SK-N-SH (cell line): ENCODE measurements around the gene UMOD.

Source experiments
- ELF1 ChIP-seq: IDR thresholded peaks from 2 replicates; pipeline ENCODE4 v1.4.0; 2012
- EP300 ChIP-seq, 2 experiments: IDR thresholded peaks; 2 replicates each; pipeline versions ENCODE4 v1.4.0 to v1.6.1; 2012; ENCODE audit warnings: borderline replicate concordance in 1 of 2, low read depth in 1 of 2, low read length in 1 of 2
- EZH2phosphoT487 ChIP-seq: fragments of 200-600 bp; sonication (generic); IDR thresholded peaks from 2 replicates; pipeline ENCODE4 v1.6.1; 2017; ENCODE audit warnings: low read depth, mixed run types, mild to moderate bottlenecking, antibody characterized with exemption, moderate library complexity, borderline replicate concordance
- FOXJ3 ChIP-seq: sonication (generic); formaldehyde crosslinking; IDR thresholded peaks from 2 replicates; pipeline ENCODE4 v1.5.1; 2020; ENCODE audit warnings: mild to moderate bottlenecking, missing genetic modification reagents
- FOXM1 ChIP-seq: IDR thresholded peaks from 2 replicates; pipeline ENCODE4 v1.4.0; 2012; ENCODE audit warnings: low read depth, mild to moderate bottlenecking
- GABPA ChIP-seq: IDR thresholded peaks from 2 replicates; pipeline ENCODE4 v1.4.0; 2012; ENCODE audit warnings: low read depth, mild to moderate bottlenecking
- POLR2AphosphoS5 ChIP-seq: IDR thresholded peaks from 2 replicates; pipeline ENCODE4 v1.6.1; 2012; ENCODE audit warnings: low read depth, low read length
- RCOR1 ChIP-seq: fragments of 150-350 bp; IDR thresholded peaks from 2 replicates; pipeline ENCODE4 v1.6.1; 2017; ENCODE audit warnings: antibody characterized with exemption, low read length
- TAF1 ChIP-seq: IDR thresholded peaks from 2 replicates; pipeline ENCODE4 v1.6.1; 2012; ENCODE audit warnings: low read depth, mild to moderate bottlenecking, low read length, moderate library complexity, borderline replicate concordance
- TF ChIP-seq, protein P1 (sequence below): fragments of 200-600 bp; sonication (generic); IDR thresholded peaks from 2 replicates; pipeline ENCODE4 v1.6.1; 2017; ENCODE audit warnings: antibody characterized with exemption, mild to moderate bottlenecking, moderate library complexity
- TF ChIP-seq, protein P2 (sequence below): IDR thresholded peaks from 2 replicates; pipeline ENCODE4 v1.4.0; 2012; ENCODE audit warnings: low read depth, borderline replicate concordance

DNA sequence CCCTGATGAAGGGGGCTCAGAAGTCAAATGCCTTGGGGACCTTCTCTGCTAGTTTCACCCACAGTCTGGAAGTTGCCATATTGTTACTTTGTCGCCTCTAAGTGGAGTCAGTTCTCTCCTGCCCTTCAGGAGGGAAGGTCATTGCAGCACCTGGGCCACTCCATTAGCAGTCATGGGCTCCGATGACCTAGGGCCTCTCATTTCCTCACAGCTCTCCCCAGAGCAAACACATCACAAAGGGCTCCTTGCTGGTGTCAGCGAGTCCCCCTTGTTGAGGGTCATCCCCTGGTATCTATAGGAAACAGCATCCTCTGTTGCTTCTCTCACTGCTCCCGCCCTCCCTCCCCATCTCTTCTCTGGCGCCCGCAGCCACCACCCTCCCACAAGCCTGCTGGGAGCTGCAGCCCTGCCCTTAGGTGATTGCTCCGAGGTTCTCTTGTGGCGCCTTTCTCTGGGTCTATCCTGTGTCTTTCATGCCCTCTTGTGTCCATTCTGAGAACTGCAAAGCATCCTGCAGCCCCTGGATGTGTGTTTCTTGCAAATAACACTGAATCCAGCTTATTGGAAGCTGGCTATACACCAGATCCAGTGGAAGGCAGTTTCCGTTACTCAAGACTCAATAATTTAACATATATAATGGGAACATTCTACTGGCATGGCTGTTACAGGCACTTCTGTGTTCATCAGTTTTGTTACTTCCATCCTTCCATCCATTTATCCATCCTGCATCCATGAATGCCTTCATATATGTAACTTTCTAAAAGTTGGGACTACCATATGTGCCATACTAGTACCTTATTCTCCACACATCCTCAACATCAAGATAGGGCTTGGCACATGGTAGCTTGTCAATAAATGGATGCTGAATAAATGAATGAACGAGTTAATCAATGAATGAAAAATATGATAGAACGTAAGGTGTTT, 30.9 kb upstream of the UMOD start:
- TF ChIP-seq FOXM1 (no peak), TAF1 (no peak), EZH2phosphoT487 (no peak), FOXJ3 (CRISPR knock-in tag) (no peak), EP300 (IDR thresholded peaks at IDR 0.05; ENCODE audit: borderline replicate concordance in 1 of 2, low read depth in 1 of 2, low read length in 1 of 2) (no peak), ELF1 (no peak), RCOR1 (no peak), POLR2AphosphoS5 (no peak), GABPA (no peak)
- TF ChIP-seq, protein P1, sequence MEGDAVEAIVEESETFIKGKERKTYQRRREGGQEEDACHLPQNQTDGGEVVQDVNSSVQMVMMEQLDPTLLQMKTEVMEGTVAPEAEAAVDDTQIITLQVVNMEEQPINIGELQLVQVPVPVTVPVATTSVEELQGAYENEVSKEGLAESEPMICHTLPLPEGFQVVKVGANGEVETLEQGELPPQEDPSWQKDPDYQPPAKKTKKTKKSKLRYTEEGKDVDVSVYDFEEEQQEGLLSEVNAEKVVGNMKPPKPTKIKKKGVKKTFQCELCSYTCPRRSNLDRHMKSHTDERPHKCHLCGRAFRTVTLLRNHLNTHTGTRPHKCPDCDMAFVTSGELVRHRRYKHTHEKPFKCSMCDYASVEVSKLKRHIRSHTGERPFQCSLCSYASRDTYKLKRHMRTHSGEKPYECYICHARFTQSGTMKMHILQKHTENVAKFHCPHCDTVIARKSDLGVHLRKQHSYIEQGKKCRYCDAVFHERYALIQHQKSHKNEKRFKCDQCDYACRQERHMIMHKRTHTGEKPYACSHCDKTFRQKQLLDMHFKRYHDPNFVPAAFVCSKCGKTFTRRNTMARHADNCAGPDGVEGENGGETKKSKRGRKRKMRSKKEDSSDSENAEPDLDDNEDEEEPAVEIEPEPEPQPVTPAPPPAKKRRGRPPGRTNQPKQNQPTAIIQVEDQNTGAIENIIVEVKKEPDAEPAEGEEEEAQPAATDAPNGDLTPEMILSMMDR, result peak; percentile 79
- TF ChIP-seq, protein P2, sequence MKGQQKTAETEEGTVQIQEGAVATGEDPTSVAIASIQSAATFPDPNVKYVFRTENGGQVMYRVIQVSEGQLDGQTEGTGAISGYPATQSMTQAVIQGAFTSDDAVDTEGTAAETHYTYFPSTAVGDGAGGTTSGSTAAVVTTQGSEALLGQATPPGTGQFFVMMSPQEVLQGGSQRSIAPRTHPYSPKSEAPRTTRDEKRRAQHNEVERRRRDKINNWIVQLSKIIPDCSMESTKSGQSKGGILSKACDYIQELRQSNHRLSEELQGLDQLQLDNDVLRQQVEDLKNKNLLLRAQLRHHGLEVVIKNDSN, result no peak
